Tibial artery (tissue), 4 donors: Measurements from ENCODE around the gene RNF223.

ENCODE experiments used
- DNase-seq, 2 donors: peaks; one replicate each; pipeline ENCODE4 v3.0.0-alpha.2; 2019
- H3K27ac ChIP-seq, 2 donors: fragments of 200-600 bp; sonication (generic) in 1 of 2; 1 replicate in 1 of 2; 2 replicates in 1 of 2; pipeline ENCODE4 v1.5.1; 2018 to 2019; ENCODE audit warnings: mild to moderate bottlenecking in 1 of 2
- H3K27me3 ChIP-seq, 2 donors: fragments of 200-600 bp; sonication (generic) in 1 of 2; one replicate each; pipeline versions ENCODE4 v1.5.1 to v1.6.0; 2016 to 2019
- H3K36me3 ChIP-seq, 3 donors: fragments of 200-600 bp; sonication (generic) in 2 of 3; one replicate each; pipeline ENCODE4 v1.5.1; 2016 to 2019; ENCODE audit warnings: mild to moderate bottlenecking in 2 of 3
- H3K4me1 ChIP-seq, 4 donors: fragments of 200-600 bp; sonication (generic) in 2 of 4; 1 replicate in 3 of 4; 2 replicates in 1 of 4; pipeline ENCODE4 v1.5.1; 2016 to 2019
- H3K4me3 ChIP-seq, 2 donors: fragments of 200-600 bp; sonication (generic) in 1 of 2; 1 replicate in 1 of 2; 2 replicates in 1 of 2; pipeline ENCODE4 v1.5.1; 2018 to 2019; ENCODE audit warnings: mild to moderate bottlenecking in 2 of 2
- H3K9me3 ChIP-seq, 3 donors: fragments of 200-600 bp; sonication (generic) in 1 of 3; one replicate each; pipeline ENCODE4 v1.5.1; 2016 to 2019
- CTCF ChIP-seq, 2 experiments: fragments of 200-600 bp in 1 of 2; fragments of 450-650 bp in 1 of 2; IDR thresholded peaks; one replicate each; pipeline ENCODE4 v1.5.1; 2017 to 2019; ENCODE audit warnings: antibody characterized with exemption in 2 of 2, mild to moderate bottlenecking in 1 of 2, moderate library complexity in 1 of 2
- intact Hi-C: fragments of 100-400 bp; cut with DNase I; formaldehyde crosslinking; loops from one replicate; pipeline ENCODE4 v1.15.0; 2023; ENCODE audit warnings: low total_unique reads

Gene RNF223

GRCh38 chr1:1085911-1086841 is 12.1 kb upstream of the RNF223 start:
- Histone ChIP-seq H3K27ac (no peak overlapping the region), H3K4me3 (no peak overlapping the region), H3K27me3 (no peaks in the 10 kb centered on the region), H3K36me3 (peaks cover 0 to 60% (median 0%) of the 10 kb centered on the region in 3 donors), H3K4me1 (no peaks in the 10 kb centered on the region), H3K9me3 (no peaks in the 10 kb centered on the region)
- DNase-seq: peak; percentile 16 to 60
- no peak for TF ChIP-seq CTCF (IDR thresholded peaks at IDR 0.05)
- intact Hi-C loops: no loop called here

- Histone ChIP-seq H3K27ac (no peak overlapping the region), H3K4me1 (peaks cover 0 to 2% (median 2%) of the 10 kb centered on the region in 4 donors), H3K27me3 (no peaks in the 10 kb centered on the region), H3K36me3 (peaks cover 0 to 54% (median 0%) of the 10 kb centered on the region in 3 donors), H3K9me3 (no peaks in the 10 kb centered on the region), H3K4me3 (no peak overlapping the region)
- DNase-seq: peak; percentile 9 to 64
- intact Hi-C loops: no loop called here
- no peak for TF ChIP-seq CTCF (IDR thresholded peaks at IDR 0.05)
Measured at GRCh38 chr1:1085171-1085841, 11.2 kb upstream of the RNF223 start.

- no peak overlapping the region for H3K27ac ChIP-seq
- peaks cover 0 to 9% (median 9%) of the 10 kb centered on the region in 4 donors for H3K4me1 ChIP-seq
- peak; percentile 12 to 64 for DNase-seq
- no peak for TF ChIP-seq CTCF (IDR thresholded peaks at IDR 0.05)
- intact Hi-C loops: no loop called here
- no peaks in the 10 kb centered on the region for H3K27me3 ChIP-seq
- no peak overlapping the region for H3K4me3 ChIP-seq
- H3K36me3 ChIP-seq: peaks cover 0 to 49% (median 0%) of the 10 kb centered on the region in 3 donors
- no peaks in the 10 kb centered on the region for H3K9me3 ChIP-seq
Measured at GRCh38 chr1:1084372-1085170, 10.5 kb upstream of the RNF223 start.

- Histone ChIP-seq H3K9me3 (no peaks in the 10 kb centered on the region), H3K36me3 (peaks cover 0 to 49% (median 0%) of the 10 kb centered on the region in 3 donors), H3K27ac (no peak overlapping the region), H3K4me1 (peaks cover 0 to 13% (median 13%) of the 10 kb centered on the region in 4 donors), H3K4me3 (no peak overlapping the region), H3K27me3 (peaks cover 0 to 3% of the 10 kb centered on the region in 2 donors)
- peak; percentile 17 to 59 for DNase-seq
- TF ChIP-seq CTCF (IDR thresholded peaks at IDR 0.05): no peak
- intact Hi-C loops: no loop called here
Measured at GRCh38 chr1:1083416-1084371, 9.6 kb upstream of the RNF223 start.
